ENCODE results near the gene KRTAP5-1. TPM values are rescaled to one million over a fixed set of nuclear protein-coding genes. Genes with fewer than 3 reads are reported as not detected.
A peak's percentile ranks its signal among the peaks of the same experiment; 100 is the strongest.

Gene KRTAP5-1
- polyA plus RNA-seq, 1 donor: 3.0 TPM

- H3K4me1 ChIP-seq (ENCODE audit: control insufficient read depth, insufficient read depth, low read length): peaks cover 50% of the 10 kb centered on the region
- no CpG with 5 or more reads among the region's 124 CpGs for WGBS (ENCODE audit: insufficient coverage, low lambda C conversion rate)
Observed at GRCh38 chr11:1572197-1573076, 12.6 kb downstream of the KRTAP5-1 start, which contains the start of gene DUSP8. Gene DUSP8 (minus strand): TSS chr11:1572271. CDS start chr11:1565826, 6,445 bp downstream.

GRCh38 chr11:1571760-1572196 is 13.3 kb downstream of the KRTAP5-1 start:
- peaks cover 56% of the 10 kb centered on the region for H3K4me1 ChIP-seq (ENCODE audit: control insufficient read depth, insufficient read depth, low read length)
- no peaks in the 10 kb centered on the region for H3K36me3 ChIP-seq (ENCODE audit: control insufficient read depth, insufficient read depth, low read length)
- no peak for DNase-seq
- H3K27me3 ChIP-seq (ENCODE audit: control insufficient read depth, insufficient read depth, low read length): peaks cover 16% of the 10 kb centered on the region
- no peak overlapping the region for H3K27ac ChIP-seq (ENCODE audit: low read length)
- H3K9me3 ChIP-seq (ENCODE audit: control insufficient read depth, low read depth, low read length): no peaks in the 10 kb centered on the region
- H3K4me3 ChIP-seq (ENCODE audit: low read length): peak overlapping the region; percentile 73
- WGBS (ENCODE audit: insufficient coverage, low lambda C conversion rate): no CpG with 5 or more reads among the region's 91 CpGs

More at GRCh38 chr11:1572197-1573076, 12.6 kb downstream of the KRTAP5-1 start, which contains the start of gene DUSP8:
- Histone ChIP-seq H3K4me3 (ENCODE audit: low read length) (peak within 1 kb of the TSS; percentile 73), H3K9me3 (ENCODE audit: control insufficient read depth, low read depth, low read length) (no peaks in the 10 kb centered on the region), H3K27me3 (ENCODE audit: control insufficient read depth, insufficient read depth, low read length) (peaks cover 16% of the 10 kb centered on the region), H3K27ac (ENCODE audit: low read length) (peak within 1 kb of the TSS; percentile 86), H3K36me3 (ENCODE audit: control insufficient read depth, insufficient read depth, low read length) (no peaks in the 10 kb centered on the region)
- DNase-seq: peak; percentile 95

GRCh38 chr11:1570896-1571759 is 14.0 kb downstream of the KRTAP5-1 start:
- peak in 1 of 2 donors; percentile 71 for DNase-seq
- Histone ChIP-seq H3K27me3 (ENCODE audit: control insufficient read depth, insufficient read depth, low read length) (peaks cover 16% of the 10 kb centered on the region), H3K4me3 (ENCODE audit: low read length) (peak overlapping the region; percentile 73), H3K4me1 (ENCODE audit: control insufficient read depth, insufficient read depth, low read length) (peaks cover 63% of the 10 kb centered on the region), H3K27ac (ENCODE audit: low read length) (peak overlapping the region; percentile 76), H3K36me3 (ENCODE audit: control insufficient read depth, insufficient read depth, low read length) (no peaks in the 10 kb centered on the region), H3K9me3 (ENCODE audit: control insufficient read depth, low read depth, low read length) (no peaks in the 10 kb centered on the region)
- no CpG with 5 or more reads among the region's 58 CpGs for WGBS (ENCODE audit: insufficient coverage, low lambda C conversion rate)

- H3K4me3 ChIP-seq (ENCODE audit: low read length): peak overlapping the region; percentile 73
- H3K9me3 ChIP-seq (ENCODE audit: control insufficient read depth, low read depth, low read length): no peaks in the 10 kb centered on the region
- WGBS (ENCODE audit: insufficient coverage, low lambda C conversion rate): no CpG with 5 or more reads among the region's 8 CpGs
- peaks cover 16% of the 10 kb centered on the region for H3K27me3 ChIP-seq (ENCODE audit: control insufficient read depth, insufficient read depth, low read length)
- no peak for DNase-seq
- peak overlapping the region; percentile 76 for H3K27ac ChIP-seq (ENCODE audit: low read length)
- peaks cover under 1% of the 10 kb centered on the region for H3K36me3 ChIP-seq (ENCODE audit: control insufficient read depth, insufficient read depth, low read length)
- H3K4me1 ChIP-seq (ENCODE audit: control insufficient read depth, insufficient read depth, low read length): peaks cover 68% of the 10 kb centered on the region
Observed at GRCh38 chr11:1570531-1570895, 14.6 kb downstream of the KRTAP5-1 start.

- peak overlapping the region; percentile 76 for H3K27ac ChIP-seq (ENCODE audit: low read length)
- WGBS (ENCODE audit: insufficient coverage, low lambda C conversion rate): no CpG with 5 or more reads among the region's 11 CpGs
- H3K4me3 ChIP-seq (ENCODE audit: low read length): peak overlapping the region; percentile 73
- H3K4me1 ChIP-seq (ENCODE audit: control insufficient read depth, insufficient read depth, low read length): peaks cover 73% of the 10 kb centered on the region
- no peaks in the 10 kb centered on the region for H3K9me3 ChIP-seq (ENCODE audit: control insufficient read depth, low read depth, low read length)
- peaks cover 5% of the 10 kb centered on the region for H3K36me3 ChIP-seq (ENCODE audit: control insufficient read depth, insufficient read depth, low read length)
- peaks cover 16% of the 10 kb centered on the region for H3K27me3 ChIP-seq (ENCODE audit: control insufficient read depth, insufficient read depth, low read length)
- peak; percentile 78 to 90 for DNase-seq
Observed at GRCh38 chr11:1570001-1570453, 15.1 kb downstream of the KRTAP5-1 start.

- H3K36me3 ChIP-seq (ENCODE audit: control insufficient read depth, insufficient read depth, low read length): peaks cover 6% of the 10 kb centered on the region
- DNase-seq: peak; percentile 74 to 89
- no peak overlapping the region for H3K4me3 ChIP-seq (ENCODE audit: low read length)
- no peaks in the 10 kb centered on the region for H3K9me3 ChIP-seq (ENCODE audit: control insufficient read depth, low read depth, low read length)
- no CpG with 5 or more reads among the region's 14 CpGs for whole genome bisulfite sequencing (ENCODE audit: insufficient coverage, low lambda C conversion rate)
- H3K27me3 ChIP-seq (ENCODE audit: control insufficient read depth, insufficient read depth, low read length): peaks cover 16% of the 10 kb centered on the region
- peak overlapping the region; percentile 76 for H3K27ac ChIP-seq (ENCODE audit: low read length)
- H3K4me1 ChIP-seq (ENCODE audit: control insufficient read depth, insufficient read depth, low read length): peaks cover 80% of the 10 kb centered on the region
Observed at GRCh38 chr11:1569251-1569780, 15.8 kb downstream of the KRTAP5-1 start.

GRCh38 chr11:1568441-1568911 is 16.6 kb downstream of the KRTAP5-1 start:
- no CpG with 5 or more reads among the region's 13 CpGs for WGBS (ENCODE audit: insufficient coverage, low lambda C conversion rate)
- Histone ChIP-seq H3K27me3 (ENCODE audit: control insufficient read depth, insufficient read depth, low read length) (peaks cover 9% of the 10 kb centered on the region), H3K4me3 (ENCODE audit: low read length) (no peak overlapping the region), H3K27ac (ENCODE audit: low read length) (peak overlapping the region; percentile 76), H3K4me1 (ENCODE audit: control insufficient read depth, insufficient read depth, low read length) (peaks cover 80% of the 10 kb centered on the region), H3K36me3 (ENCODE audit: control insufficient read depth, insufficient read depth, low read length) (peaks cover 13% of the 10 kb centered on the region), H3K9me3 (ENCODE audit: control insufficient read depth, low read depth, low read length) (no peaks in the 10 kb centered on the region)
- DNase-seq: no peak

- peaks cover 20% of the 10 kb centered on the region for H3K36me3 ChIP-seq (ENCODE audit: control insufficient read depth, insufficient read depth, low read length)
- peak overlapping the region; percentile 76 for H3K27ac ChIP-seq (ENCODE audit: low read length)
- peaks cover 77% of the 10 kb centered on the region for H3K4me1 ChIP-seq (ENCODE audit: control insufficient read depth, insufficient read depth, low read length)
- no CpG with 5 or more reads among the region's 7 CpGs for WGBS (ENCODE audit: insufficient coverage, low lambda C conversion rate)
- H3K9me3 ChIP-seq (ENCODE audit: control insufficient read depth, low read depth, low read length): no peaks in the 10 kb centered on the region
- DNase-seq: no peak
- peaks cover 2% of the 10 kb centered on the region for H3K27me3 ChIP-seq (ENCODE audit: control insufficient read depth, insufficient read depth, low read length)
- H3K4me3 ChIP-seq (ENCODE audit: low read length): no peak overlapping the region
Observed at GRCh38 chr11:1567721-1568100, 17.4 kb downstream of the KRTAP5-1 start.

- H3K27ac ChIP-seq (ENCODE audit: low read length): peak overlapping the region; percentile 76
- H3K27me3 ChIP-seq (ENCODE audit: control insufficient read depth, insufficient read depth, low read length): no peaks in the 10 kb centered on the region
- peaks cover 24% of the 10 kb centered on the region for H3K36me3 ChIP-seq (ENCODE audit: control insufficient read depth, insufficient read depth, low read length)
- no peak overlapping the region for H3K4me3 ChIP-seq (ENCODE audit: low read length)
- H3K9me3 ChIP-seq (ENCODE audit: control insufficient read depth, low read depth, low read length): no peaks in the 10 kb centered on the region
- peaks cover 80% of the 10 kb centered on the region for H3K4me1 ChIP-seq (ENCODE audit: control insufficient read depth, insufficient read depth, low read length)
- DNase-seq: peak; percentile 67 to 81
- WGBS (ENCODE audit: insufficient coverage, low lambda C conversion rate): no CpG with 5 or more reads among the region's 13 CpGs
Observed at GRCh38 chr11:1567052-1567720, 17.9 kb downstream of the KRTAP5-1 start.
